Measurements from ENCODE around the gene SORBS2. TPM values are rescaled to one million over a fixed set of nuclear protein-coding genes. Genes with fewer than 3 reads are reported as not detected.

The SORBS2 gene
- total RNA-seq, 5 donors from 2014 or later (not counting 1 experiment from before 2014, with no cell fraction given): 0.15 to 1.9 (median 0.98) TPM; not detected in 1

- Mint-ChIP-seq H3K27me3 (peaks cover 0 to 13% of the 10 kb centered on the region in 2 donors), H3K4me3 (no peak overlapping the region), H3K27ac (no peak overlapping the region), H3K36me3 (no peaks in the 10 kb centered on the region), H3K9me3 (peaks cover 2 to 8% (median 3%) of the 10 kb centered on the region in 3 donors), H3K4me1 (no peaks in the 10 kb centered on the region)
- no peaks in the 10 kb centered on the region for H3K4me1 ChIP-seq (ENCODE audit: control insufficient read depth in 1 of 2, extremely low read depth in 1 of 2, insufficient read depth in 2 of 2, low read length in 2 of 2)
- ChIA-PET POLR2A (no interaction called here), CTCF (no interaction called here)
- DNase-seq: no peak
- no peak overlapping the region for H3K4me3 ChIP-seq (ENCODE audit: control insufficient read depth in 1 of 2, extremely low read depth in 1 of 2, low read length in 1 of 2)
- H3K27ac ChIP-seq (ENCODE audit: low read length): no peak overlapping the region
- ATAC-seq (replicated peaks in 1 of 4): no peak
- H3K9me3 ChIP-seq: no peaks in the 10 kb centered on the region
- peaks cover 0 to 6% of the 10 kb centered on the region in 2 experiments for H3K27me3 ChIP-seq (replicated peaks in 1 of 2; ENCODE audit: control insufficient read depth in 2 of 2, extremely low read depth in 1 of 2, insufficient read depth in 2 of 2, low read length in 1 of 2)
- no peaks in the 10 kb centered on the region for H3K36me3 ChIP-seq (ENCODE audit: control insufficient read depth in 2 of 2, extremely low read depth in 1 of 2, insufficient read depth in 1 of 2, low read length in 1 of 2)
- WGBS (ENCODE audit: insufficient coverage): 87% methylated on average over 14 of the region's 21 CpGs
These were observed 244.3 kb downstream of the SORBS2 start for GRCh38 chr4:185567381-185568376.

DNA sequence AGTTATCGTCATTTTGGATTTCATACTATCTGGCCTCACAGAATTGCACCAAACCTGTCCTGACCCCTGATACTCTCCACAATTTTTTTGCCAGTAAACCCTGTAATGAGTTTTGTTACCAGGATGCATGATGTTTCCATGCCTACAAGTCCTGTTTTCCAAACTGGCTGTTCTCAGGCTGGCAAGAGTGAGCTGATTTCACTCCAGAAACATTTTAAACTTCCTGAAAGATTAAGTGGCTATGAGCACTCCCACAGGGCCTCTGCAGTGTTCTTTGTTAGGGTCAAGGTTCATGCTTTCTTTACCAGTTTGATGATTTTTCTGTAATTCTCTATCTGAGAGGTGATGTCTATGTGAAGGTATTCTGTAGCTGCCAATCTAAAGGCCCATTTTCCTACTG lies 245.0 kb downstream of the SORBS2 start:
- H3K27me3 Mint-ChIP-seq: peaks cover 1 to 17% of the 10 kb centered on the region in 2 donors
- no peak for ATAC-seq (replicated peaks in 1 of 4)

DNA sequence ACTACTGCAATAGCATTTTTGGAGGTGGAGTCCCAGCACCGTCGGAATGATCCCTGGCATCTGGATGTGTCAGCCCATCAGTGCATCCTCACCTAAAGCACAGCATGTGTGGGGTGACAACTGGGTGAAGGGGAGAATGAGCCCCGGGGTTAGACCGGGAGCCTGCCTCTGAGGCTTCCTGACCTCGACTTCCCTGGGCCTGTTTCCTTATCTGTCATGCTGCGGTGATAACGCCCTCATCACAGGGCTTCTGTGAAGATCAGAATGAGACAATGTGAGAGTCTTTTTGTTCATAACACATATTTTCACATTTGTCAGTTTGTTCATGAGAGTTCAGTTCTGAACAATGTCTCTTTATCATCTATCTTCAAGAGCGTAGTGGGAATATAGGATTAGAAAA lies 245.6 kb downstream of the SORBS2 start:
- ATAC-seq (replicated peaks in 1 of 4) (no peak), DNase-seq (no peak)
- ChIA-PET CTCF (no interaction called here), POLR2A (no interaction called here)
- peaks cover 2 to 8% (median 3%) of the 10 kb centered on the region in 3 donors for H3K9me3 Mint-ChIP-seq
- no CpG with 5 or more reads among the region's 8 CpGs for WGBS (ENCODE audit: insufficient coverage)
- H3K4me3 Mint-ChIP-seq: no peak overlapping the region
- H3K4me1 Mint-ChIP-seq: no peaks in the 10 kb centered on the region
- Histone ChIP-seq H3K9me3 (no peaks in the 10 kb centered on the region), H3K4me1 (ENCODE audit: control insufficient read depth in 1 of 2, extremely low read depth in 1 of 2, insufficient read depth in 2 of 2, low read length in 2 of 2) (no peaks in the 10 kb centered on the region), H3K4me3 (ENCODE audit: control insufficient read depth in 1 of 2, extremely low read depth in 1 of 2, low read length in 1 of 2) (no peak overlapping the region), H3K27me3 (replicated peaks in 1 of 2; ENCODE audit: control insufficient read depth in 2 of 2, extremely low read depth in 1 of 2, insufficient read depth in 2 of 2, low read length in 1 of 2) (peaks cover 0 to 9% of the 10 kb centered on the region in 2 experiments), H3K36me3 (ENCODE audit: control insufficient read depth in 2 of 2, extremely low read depth in 1 of 2, insufficient read depth in 1 of 2, low read length in 1 of 2) (no peaks in the 10 kb centered on the region), H3K27ac (ENCODE audit: low read length) (no peak overlapping the region)
- no peak overlapping the region for H3K27ac Mint-ChIP-seq
- H3K27me3 Mint-ChIP-seq: peaks cover 6 to 18% of the 10 kb centered on the region in 2 donors
- no peaks in the 10 kb centered on the region for H3K36me3 Mint-ChIP-seq

More for the DNA sequence above, 245.0 kb downstream of the SORBS2 start:
- no peaks in the 10 kb centered on the region for H3K36me3 Mint-ChIP-seq
- H3K36me3 ChIP-seq (ENCODE audit: control insufficient read depth in 2 of 2, extremely low read depth in 1 of 2, insufficient read depth in 1 of 2, low read length in 1 of 2): no peaks in the 10 kb centered on the region
- H3K9me3 ChIP-seq: no peaks in the 10 kb centered on the region
- POLR2A ChIA-PET: no interaction called here
- WGBS (ENCODE audit: insufficient coverage): no CpG with 5 or more reads among the region's 1 CpG
- no peak overlapping the region for H3K4me3 ChIP-seq (ENCODE audit: control insufficient read depth in 1 of 2, extremely low read depth in 1 of 2, low read length in 1 of 2)
- H3K4me1 ChIP-seq (ENCODE audit: control insufficient read depth in 1 of 2, extremely low read depth in 1 of 2, insufficient read depth in 2 of 2, low read length in 2 of 2): no peaks in the 10 kb centered on the region
- H3K27ac ChIP-seq (ENCODE audit: low read length): no peak overlapping the region
- CTCF ChIA-PET: no interaction called here
- no peak overlapping the region for H3K4me3 Mint-ChIP-seq
- DNase-seq: no peak
- H3K27me3 ChIP-seq (replicated peaks in 1 of 2; ENCODE audit: control insufficient read depth in 2 of 2, extremely low read depth in 1 of 2, insufficient read depth in 2 of 2, low read length in 1 of 2): peaks cover 0 to 7% of the 10 kb centered on the region in 2 experiments
- no peak overlapping the region for H3K27ac Mint-ChIP-seq
- no peaks in the 10 kb centered on the region for H3K4me1 Mint-ChIP-seq
- H3K9me3 Mint-ChIP-seq: peaks cover 2 to 8% (median 3%) of the 10 kb centered on the region in 3 donors

DNA sequence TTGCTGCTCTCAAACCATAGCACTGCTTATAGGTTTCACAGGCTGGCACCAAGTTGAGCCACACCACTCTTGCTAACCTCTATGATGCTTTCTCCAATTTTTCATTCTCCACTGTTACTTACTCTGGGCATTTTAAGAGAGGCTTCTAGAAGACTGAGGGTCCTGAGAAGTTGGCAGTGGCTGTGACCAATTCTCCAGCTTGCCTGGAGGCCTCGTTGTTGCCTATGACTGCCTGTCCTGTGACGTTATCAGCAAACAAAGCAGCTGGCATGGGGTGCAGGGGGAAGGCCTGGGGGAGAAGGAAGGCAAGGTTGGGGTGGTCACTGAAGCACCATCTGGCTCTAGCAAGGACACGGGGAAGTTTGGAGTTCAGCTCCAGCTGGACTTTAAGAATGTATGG lies 246.3 kb downstream of the SORBS2 start:
- no peak overlapping the region for H3K27ac ChIP-seq (ENCODE audit: low read length)
- Mint-ChIP-seq H3K4me3 (no peak overlapping the region), H3K27me3 (peaks cover 6 to 18% of the 10 kb centered on the region in 2 donors), H3K4me1 (no peaks in the 10 kb centered on the region), H3K36me3 (no peaks in the 10 kb centered on the region), H3K9me3 (peaks cover 2 to 8% (median 3%) of the 10 kb centered on the region in 3 donors), H3K27ac (no peak overlapping the region)
- H3K27me3 ChIP-seq (replicated peaks in 1 of 2; ENCODE audit: control insufficient read depth in 2 of 2, extremely low read depth in 1 of 2, insufficient read depth in 2 of 2, low read length in 1 of 2): peaks cover 0 to 9% of the 10 kb centered on the region in 2 experiments
- ATAC-seq (replicated peaks in 1 of 4) (no peak), DNase-seq (no peak)
- WGBS (ENCODE audit: insufficient coverage): 74% methylated on average over 3 of the region's 3 CpGs
- ChIA-PET CTCF (interaction anchor here in 1 of 2 donors (0.5 kb wide), 1 partner anchor 158 kb away, joined by 3 read pairs; no protein-coding TSS in a partner anchor), POLR2A (no interaction called here)
- H3K9me3 ChIP-seq: no peaks in the 10 kb centered on the region
- H3K4me1 ChIP-seq (ENCODE audit: control insufficient read depth in 1 of 2, extremely low read depth in 1 of 2, insufficient read depth in 2 of 2, low read length in 2 of 2): no peaks in the 10 kb centered on the region
- H3K4me3 ChIP-seq (ENCODE audit: control insufficient read depth in 1 of 2, extremely low read depth in 1 of 2, low read length in 1 of 2): no peak overlapping the region
- H3K36me3 ChIP-seq (ENCODE audit: control insufficient read depth in 2 of 2, extremely low read depth in 1 of 2, insufficient read depth in 1 of 2, low read length in 1 of 2): no peaks in the 10 kb centered on the region

GRCh38 chr4:185564349-185564748 lies 247.6 kb downstream of the SORBS2 start:
- Mint-ChIP-seq H3K27me3 (peaks cover 6 to 21% of the 10 kb centered on the region in 2 donors), H3K36me3 (no peaks in the 10 kb centered on the region), H3K9me3 (peaks cover 2 to 8% (median 3%) of the 10 kb centered on the region in 3 donors), H3K27ac (no peak overlapping the region), H3K4me3 (no peak overlapping the region), H3K4me1 (no peaks in the 10 kb centered on the region)
- Histone ChIP-seq H3K4me1 (ENCODE audit: control insufficient read depth in 1 of 2, extremely low read depth in 1 of 2, insufficient read depth in 2 of 2, low read length in 2 of 2) (no peaks in the 10 kb centered on the region), H3K27me3 (replicated peaks in 1 of 2; ENCODE audit: control insufficient read depth in 2 of 2, extremely low read depth in 1 of 2, insufficient read depth in 2 of 2, low read length in 1 of 2) (peaks cover 0 to 9% of the 10 kb centered on the region in 2 experiments), H3K4me3 (ENCODE audit: control insufficient read depth in 1 of 2, extremely low read depth in 1 of 2, low read length in 1 of 2) (no peak overlapping the region), H3K9me3 (no peaks in the 10 kb centered on the region), H3K36me3 (ENCODE audit: control insufficient read depth in 2 of 2, extremely low read depth in 1 of 2, insufficient read depth in 1 of 2, low read length in 1 of 2) (no peaks in the 10 kb centered on the region), H3K27ac (ENCODE audit: low read length) (no peak overlapping the region)
- no peak for ATAC-seq (replicated peaks in 1 of 4)
- no CpG with 5 or more reads among the region's 3 CpGs for WGBS (ENCODE audit: insufficient coverage)
- ChIA-PET POLR2A (no interaction called here), CTCF (no interaction called here)
- DNase-seq: no peak

DNA sequence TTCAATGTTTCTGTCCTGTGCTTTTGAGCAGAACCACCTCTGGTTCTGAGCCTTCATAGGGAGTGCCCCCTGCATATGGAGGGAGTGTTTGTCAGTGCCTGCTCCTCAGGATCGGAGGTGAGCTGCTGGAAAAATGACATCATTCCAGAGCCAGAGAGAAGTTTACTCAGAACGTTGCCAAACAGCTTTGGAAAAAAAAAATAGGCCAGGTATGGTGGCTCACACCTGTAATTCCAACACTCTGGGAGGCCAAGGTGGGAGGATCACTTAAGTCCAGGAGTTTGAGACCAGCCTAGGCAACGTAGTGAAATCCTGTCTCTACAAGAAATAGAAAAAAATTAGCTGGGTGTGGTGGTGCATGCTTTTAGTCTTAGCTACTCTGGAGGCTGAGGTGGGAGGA lies 249.5 kb downstream of the SORBS2 start:
- DNase-seq: no peak
- Mint-ChIP-seq H3K27me3 (peaks cover 23 to 33% of the 10 kb centered on the region in 2 donors), H3K4me1 (no peaks in the 10 kb centered on the region), H3K9me3 (peaks cover 2 to 8% (median 3%) of the 10 kb centered on the region in 3 donors), H3K27ac (no peak overlapping the region), H3K36me3 (no peaks in the 10 kb centered on the region), H3K4me3 (no peak overlapping the region)
- Histone ChIP-seq H3K9me3 (no peaks in the 10 kb centered on the region), H3K27ac (ENCODE audit: low read length) (no peak overlapping the region), H3K4me1 (ENCODE audit: control insufficient read depth in 1 of 2, extremely low read depth in 1 of 2, insufficient read depth in 2 of 2, low read length in 2 of 2) (no peaks in the 10 kb centered on the region), H3K4me3 (ENCODE audit: control insufficient read depth in 1 of 2, extremely low read depth in 1 of 2, low read length in 1 of 2) (no peak overlapping the region), H3K36me3 (ENCODE audit: control insufficient read depth in 2 of 2, extremely low read depth in 1 of 2, insufficient read depth in 1 of 2, low read length in 1 of 2) (no peaks in the 10 kb centered on the region), H3K27me3 (replicated peaks in 1 of 2; ENCODE audit: control insufficient read depth in 2 of 2, extremely low read depth in 1 of 2, insufficient read depth in 2 of 2, low read length in 1 of 2) (peaks cover 0 to 9% of the 10 kb centered on the region in 2 experiments)
- 17% methylated on average over 1 of the region's 3 CpGs for WGBS (ENCODE audit: insufficient coverage)
- ChIA-PET POLR2A (no interaction called here), CTCF (no interaction called here)
- no peak for ATAC-seq (replicated peaks in 1 of 4)
